ENCODE measurements around the gene MED9. TPM values are rescaled to one million over a fixed set of nuclear protein-coding genes. Genes with fewer than 3 reads are reported as not detected.
A peak's percentile ranks its signal among the peaks of the same experiment; 100 is the strongest.
"Not testable (repeated sequence)": the region's sequence is repeated elsewhere in the genome, so short reads cannot be mapped to it uniquely, and the experiment has no call there.

The MED9 gene, protein sequence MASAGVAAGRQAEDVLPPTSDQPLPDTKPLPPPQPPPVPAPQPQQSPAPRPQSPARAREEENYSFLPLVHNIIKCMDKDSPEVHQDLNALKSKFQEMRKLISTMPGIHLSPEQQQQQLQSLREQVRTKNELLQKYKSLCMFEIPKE
- 10.9 and 14.6 TPM in 2 replicates for total RNA-seq

DNA sequence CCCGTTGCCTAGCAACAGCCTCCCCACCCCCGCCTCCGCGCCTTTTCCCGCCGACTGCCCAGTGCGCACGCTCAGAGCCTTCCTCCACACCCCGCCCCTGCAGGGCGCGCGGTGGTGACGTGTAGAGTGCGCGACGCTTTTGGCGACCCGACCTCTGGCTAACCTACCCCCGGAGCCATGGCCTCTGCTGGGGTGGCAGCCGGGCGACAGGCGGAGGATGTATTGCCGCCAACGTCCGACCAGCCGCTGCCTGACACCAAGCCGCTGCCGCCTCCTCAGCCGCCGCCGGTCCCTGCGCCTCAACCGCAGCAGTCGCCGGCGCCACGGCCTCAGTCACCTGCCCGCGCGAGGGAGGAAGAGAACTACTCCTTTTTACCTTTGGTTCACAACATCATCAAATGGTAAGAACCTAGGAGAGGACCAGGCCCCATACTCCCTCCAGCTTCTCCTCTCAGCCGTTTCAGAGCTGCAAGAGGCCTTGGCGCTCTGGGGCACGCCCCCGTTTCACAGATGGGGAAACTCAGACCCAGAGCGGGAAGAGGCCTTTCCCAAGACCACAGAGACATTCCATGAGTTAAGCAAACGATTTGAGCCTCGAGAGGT is at the start of gene MED9:
TSS of gene MED9 (plus strand) at position 136 of the 603 bp plus-strand sequence. CDS start at position 178, 42 bp downstream.
- peak; percentile 57 for DNase-seq (ENCODE audit: low read depth, low spot score)

DNA sequence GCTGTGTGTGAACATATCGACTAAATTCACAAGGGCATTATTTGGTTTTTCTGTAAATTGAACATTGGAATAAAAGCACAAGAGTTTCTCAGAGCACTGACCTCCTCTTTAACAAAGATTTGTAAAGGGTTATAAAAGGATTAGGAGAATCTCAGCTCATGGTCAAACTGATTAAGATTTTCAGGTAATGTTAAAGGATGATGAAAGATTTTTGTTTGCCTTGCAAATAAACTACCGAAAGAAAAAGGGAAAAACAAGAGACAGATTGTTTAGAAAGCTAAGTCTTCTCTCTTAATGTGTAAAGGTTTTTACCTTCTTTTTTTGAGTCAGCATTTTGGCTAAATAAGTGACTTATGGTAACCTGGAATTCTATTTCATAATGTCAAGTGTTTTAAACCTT is 47.6 kb upstream of the MED9 start:
- no peak for DNase-seq (ENCODE audit: low read depth, low spot score)

DNA sequence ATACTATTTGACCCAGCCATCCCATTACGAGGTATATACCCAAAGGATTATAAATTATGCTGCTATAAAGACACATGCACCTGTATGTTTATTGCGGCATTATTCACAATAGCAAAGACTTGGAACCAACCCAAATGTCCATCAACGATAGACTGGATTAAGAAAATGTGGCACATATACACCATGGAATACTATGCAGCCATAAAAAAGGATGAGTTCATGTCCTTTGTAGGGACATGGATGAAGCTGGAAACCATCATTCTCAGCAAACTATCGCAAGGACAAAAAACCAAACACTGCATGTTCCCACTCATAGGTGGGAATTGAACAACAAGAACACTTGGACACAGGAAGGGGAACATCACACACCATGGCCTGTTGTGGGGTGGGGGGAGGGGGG is 45.9 kb upstream of the MED9 start:
- DNase-seq (ENCODE audit: low read depth, low spot score): not testable (repeated sequence)

DNA sequence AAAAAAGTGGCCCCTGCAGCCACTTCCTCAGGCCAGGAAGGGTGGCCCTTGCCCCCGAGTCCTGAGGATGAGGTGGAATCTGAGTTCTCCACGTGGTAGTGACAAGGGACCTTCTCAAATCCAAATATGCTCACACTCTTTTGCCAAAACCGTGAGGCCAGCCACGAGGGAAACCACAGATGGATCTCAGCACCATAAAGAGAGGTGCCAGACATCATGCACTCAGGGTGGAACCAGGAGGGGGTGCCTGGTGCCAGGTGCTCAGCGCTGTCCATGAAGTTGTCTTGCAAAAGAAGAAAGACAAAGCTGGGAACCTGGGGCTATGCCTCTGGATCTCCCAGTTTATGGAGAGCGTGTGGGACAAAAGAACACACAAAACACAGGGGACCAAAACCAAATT is 45.2 kb upstream of the MED9 start:
- DNase-seq (ENCODE audit: low read depth, low spot score): no peak

DNA sequence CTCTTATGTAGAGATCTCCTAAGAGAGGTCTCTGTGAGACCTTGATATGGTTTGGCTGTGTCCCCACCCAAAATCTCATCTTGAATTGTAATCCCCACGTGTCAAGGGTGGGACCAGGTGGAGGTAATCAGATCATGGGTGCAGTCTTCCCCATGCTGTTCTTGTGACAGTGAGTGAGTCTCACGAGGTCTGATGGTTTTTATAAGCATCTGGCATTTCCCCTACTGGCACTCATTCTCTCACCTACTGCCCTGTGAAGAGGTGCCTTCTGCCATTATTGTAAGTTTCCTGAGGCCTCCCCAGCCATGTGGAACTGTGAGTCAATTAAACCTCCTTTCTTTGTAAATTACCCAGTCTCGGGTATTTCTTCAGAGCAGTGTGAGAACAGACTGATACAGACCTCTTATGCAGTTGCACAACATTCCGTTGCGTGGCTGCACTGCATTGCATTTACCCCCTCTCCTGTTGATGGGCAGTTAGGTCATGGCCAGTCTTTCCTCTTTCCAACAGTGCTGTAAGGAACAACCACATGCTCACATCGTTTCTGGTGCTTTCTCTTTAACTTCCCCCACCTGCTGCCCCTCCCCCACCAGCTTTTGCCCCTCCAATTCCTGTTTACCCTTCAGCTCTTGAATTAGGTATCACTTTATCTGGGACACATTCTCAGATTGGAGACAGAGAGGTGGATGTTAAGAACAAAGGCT is 43.6 kb upstream of the MED9 start:
- no peak for DNase-seq (ENCODE audit: low read depth, low spot score)

DNA sequence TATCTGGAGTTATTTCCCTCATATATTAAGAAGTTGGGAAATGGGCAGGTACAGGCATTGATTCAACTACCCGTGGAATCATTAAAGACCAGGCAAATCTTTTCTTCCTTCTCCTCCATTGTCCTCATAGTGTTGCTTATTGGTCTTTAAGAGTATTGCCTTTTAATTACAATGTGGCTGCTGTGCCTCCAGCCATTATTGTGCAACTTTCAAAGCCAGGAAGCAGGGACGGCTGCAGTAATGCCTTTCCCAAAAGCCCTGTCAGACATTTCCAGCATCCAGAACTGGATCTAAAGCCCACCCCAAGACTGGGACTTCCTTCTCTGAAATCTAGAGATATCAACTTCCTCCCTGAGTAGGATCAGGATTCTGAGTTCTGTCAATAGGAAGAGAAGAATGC is 42.3 kb upstream of the MED9 start:
- no peak for DNase-seq (ENCODE audit: low read depth, low spot score)

DNA sequence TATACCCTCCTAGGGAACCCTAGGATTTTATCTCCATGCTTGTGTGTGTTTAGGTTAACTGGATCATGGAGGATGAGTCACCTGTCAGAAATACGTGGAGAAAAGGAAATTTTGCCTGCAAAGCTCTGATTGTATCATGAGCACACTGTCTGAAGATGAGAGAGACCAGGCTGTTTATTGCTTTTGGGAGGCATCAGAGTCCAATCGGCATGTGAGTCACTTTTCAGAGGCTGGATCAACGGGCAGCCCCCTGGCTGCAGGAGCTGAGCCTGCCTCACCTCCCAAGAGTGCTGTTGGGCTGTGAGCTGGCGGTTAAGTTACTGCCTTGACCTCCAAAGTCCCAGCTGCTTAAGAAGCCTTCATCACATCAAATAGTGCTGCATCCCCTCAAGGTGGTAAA is 41.5 kb upstream of the MED9 start:
- no peak for DNase-seq (ENCODE audit: low read depth, low spot score)

DNA sequence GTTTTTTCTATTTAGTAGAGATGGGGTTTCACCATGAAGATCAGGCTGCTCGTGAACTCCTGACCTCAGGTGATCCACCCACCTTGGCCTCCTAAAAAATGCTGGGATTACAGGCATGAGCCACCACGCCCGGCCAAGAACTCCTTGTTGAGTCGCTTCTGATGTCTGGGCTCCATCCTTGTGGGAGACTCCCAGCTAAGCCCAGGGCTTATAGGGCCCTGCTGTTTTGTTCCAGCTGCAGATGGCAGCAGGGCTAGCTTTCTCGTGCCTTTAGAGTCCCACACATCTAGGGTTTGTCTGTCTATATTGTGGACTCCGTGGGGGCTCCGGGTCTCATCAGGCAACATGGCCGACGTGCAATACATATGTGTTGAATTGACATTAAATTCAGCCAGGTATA is 39.3 kb upstream of the MED9 start:
- DNase-seq (ENCODE audit: low read depth, low spot score): no peak

DNA sequence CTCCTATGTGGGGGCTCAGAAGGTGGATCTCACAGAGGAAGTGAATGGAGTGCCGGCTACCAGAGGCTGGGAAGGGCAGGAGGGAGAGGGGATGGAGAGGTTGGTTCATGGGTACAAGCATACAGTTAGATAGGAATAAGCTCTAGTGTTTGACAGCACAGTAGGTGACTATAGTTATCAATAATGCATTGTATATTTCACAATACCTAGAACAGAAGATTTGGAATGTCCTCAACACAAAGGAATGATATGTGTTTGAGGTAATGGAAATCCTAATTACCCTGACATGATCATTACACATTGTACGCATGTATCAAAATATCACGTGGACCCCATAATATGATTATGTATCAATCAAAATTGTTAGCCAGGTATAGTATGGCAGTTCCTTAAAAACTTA is 38.9 kb upstream of the MED9 start:
- no peak for DNase-seq (ENCODE audit: low read depth, low spot score)

DNA sequence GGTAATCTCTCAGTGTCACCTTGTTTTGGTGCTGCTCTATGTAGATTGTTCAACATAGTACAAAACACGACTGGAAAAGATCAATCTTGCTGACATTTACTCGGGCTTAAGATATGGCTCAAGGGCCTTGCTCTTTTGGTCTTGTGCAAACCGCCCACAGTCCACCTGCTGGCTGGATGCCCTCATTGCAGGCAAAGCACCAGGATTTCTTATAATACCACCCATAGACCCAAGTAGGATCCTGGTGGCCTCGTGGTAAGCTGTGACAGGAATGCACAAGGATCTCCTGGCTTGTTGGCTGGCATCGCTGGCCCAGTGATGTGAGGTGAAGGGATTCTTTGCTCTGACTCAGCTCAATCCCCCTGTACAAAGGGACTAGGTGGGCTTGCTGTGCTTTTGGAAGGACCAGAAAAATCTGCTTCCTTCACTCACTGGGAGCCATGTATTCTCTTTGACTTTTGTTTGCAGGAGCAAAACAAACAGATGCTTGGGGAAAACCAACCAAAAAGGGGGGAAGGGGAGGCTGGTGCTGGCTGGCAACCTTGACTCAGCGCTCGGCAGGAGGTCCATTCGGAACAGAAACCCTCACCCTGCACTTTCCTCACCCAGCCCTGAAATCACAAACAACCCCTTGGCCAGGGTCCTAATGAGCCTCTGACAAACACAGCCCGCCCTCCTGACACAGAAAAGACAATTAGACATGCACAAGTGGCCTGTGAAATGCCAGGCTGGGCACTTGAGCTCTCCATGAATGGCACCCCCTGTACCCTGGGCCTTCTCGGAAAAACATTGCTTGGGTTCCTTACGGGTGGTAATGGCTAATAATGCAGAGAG is 36.6 kb upstream of the MED9 start:
- DNase-seq (ENCODE audit: low read depth, low spot score): no peak

DNA sequence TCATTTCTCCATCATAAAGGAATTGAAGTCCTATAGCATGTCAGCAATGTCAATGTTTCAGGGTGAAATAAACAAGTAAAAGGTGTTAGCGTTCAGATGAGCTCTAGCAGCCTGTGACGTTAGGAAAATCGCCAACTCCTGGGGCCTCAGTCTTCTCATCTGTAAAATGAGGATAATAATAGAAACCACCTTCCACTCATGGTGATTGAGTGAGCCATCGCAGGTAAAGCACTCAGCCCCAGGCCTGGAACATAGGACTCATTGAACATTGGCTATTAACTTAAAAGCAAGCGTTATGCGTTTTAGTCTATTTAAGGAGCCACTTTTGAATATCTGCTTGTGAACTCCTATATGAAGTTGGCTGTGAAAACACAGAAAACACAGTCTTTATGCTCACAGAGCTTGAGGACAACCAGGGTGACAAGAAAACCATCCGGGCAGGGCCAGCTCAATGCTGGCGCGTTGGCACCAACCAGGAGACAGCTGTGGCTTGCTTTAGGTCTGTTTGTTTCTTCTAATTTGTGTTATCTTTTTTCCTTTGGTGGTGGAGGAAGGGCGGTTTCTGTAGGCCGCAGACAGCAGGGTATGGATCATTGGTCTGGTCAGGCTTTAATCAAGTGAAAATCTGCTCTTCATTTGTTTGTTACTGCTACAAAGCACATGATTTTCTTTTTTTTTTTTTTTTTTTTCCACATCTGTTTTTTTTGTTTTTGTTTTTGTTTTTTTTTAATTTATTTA is 35.7 kb upstream of the MED9 start:
- DNase-seq (ENCODE audit: low read depth, low spot score): no peak

DNA sequence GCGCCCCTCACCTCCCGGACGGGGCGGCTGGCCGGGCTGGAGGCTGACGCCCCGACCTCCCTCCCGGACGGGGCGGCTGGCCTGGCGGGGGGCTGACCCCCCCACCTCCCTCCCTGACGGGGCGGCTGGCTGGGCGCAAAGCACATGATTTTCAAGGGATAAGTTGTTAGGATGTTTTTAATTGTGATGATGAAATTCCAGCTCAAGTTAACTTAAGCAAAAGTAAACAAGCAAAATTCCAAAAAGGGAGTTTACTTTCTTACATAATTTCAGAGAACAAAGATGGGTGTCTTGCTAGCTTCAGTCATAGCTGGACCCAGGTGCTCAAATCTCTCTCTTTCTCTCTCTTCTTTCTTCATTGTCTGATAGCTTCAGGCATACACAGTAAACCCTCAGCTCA is 33.6 kb upstream of the MED9 start:
- DNase-seq (ENCODE audit: low read depth, low spot score): no peak

DNA sequence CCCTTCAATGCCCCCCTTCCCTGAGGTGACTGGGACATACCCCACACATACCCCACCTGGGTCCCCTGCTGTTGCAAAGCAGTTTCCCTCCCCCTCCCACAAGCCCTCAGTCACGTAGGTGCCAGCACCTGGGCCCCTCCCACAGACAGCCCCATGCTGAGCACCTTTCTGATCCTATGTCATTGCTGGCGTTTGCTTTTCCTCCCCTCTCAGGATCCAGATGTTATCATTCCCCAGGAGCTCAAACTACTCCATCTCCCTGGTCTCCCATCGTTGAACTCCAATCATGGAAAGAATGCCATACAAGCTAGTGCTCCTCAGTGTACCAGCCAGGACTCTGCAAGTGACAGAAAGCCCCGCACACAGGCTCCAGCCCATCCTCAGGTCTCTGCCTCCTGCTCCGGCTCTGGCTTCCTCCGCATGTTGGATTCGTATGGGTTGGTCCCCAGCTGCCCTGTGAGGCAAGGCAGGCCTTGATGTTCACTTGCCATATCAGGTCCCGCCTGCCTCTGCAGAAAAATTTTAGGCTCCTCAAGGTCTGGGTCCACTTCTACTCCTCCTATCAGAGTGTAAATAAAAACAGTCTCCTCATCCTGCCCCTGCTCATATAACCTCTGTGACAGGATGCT is 31.4 kb upstream of the MED9 start:
- no peak for DNase-seq (ENCODE audit: low read depth, low spot score)

DNA sequence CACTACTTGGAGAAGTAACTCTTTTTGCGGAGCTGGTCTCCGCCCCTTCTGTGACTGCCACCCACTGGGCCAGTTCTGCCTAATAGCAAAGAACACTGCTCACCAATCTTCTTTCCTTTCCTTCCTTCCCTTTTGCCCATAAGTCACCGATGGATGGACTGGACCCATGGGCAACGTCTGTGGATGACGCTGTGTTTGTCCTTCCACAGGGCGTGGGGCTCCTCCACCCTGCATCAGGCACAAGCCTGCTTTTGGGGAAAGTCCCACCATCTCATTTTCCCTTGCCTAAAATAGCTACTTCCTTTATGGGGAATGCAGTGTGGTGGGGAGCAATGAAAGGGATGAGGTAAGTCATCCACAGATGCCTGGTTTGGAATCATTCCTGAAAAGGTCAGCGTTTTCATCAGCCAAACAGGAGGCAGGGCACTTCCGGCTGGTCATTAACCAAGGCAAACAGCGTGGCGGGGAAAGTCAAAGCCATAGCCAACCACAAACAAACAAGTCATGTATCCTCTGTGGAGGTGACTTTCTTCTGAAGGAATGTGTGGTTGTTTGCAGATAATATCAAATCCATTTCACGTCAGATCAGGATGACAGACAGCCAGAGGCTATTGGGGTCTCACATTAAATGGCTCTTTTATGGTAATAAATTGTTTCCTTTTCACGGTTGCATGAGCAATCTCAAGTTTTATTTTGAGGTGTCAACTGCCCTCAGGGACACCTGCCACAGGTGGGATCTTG is 30.7 kb upstream of the MED9 start:
- peak; percentile 87 for DNase-seq (ENCODE audit: low read depth, low spot score)

DNA sequence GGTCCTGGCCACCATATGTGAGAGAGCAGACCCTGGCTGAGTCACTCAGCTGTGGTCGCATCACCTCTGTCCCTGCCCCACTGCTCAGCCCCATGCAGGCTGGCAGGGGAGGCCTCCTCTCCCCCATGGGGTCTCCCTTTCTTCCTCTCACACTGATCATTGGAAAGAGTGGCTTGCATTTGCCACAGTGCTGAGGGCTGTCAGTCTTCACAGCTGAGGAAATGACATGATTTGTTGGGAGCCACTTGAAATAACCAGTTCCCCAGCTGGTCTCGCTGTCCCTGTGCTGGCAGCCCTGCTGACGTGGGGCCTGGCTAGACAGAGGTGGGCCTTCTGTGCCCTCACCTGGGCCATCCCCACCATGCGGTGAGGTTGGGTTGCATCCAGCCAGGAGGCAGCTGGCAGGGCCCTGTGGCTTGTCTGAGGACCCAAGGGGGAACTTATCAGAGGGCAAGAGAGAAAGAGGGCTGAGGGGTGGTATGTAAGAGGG is 30.1 kb upstream of the MED9 start:
- DNase-seq (ENCODE audit: low read depth, low spot score): no peak

DNA sequence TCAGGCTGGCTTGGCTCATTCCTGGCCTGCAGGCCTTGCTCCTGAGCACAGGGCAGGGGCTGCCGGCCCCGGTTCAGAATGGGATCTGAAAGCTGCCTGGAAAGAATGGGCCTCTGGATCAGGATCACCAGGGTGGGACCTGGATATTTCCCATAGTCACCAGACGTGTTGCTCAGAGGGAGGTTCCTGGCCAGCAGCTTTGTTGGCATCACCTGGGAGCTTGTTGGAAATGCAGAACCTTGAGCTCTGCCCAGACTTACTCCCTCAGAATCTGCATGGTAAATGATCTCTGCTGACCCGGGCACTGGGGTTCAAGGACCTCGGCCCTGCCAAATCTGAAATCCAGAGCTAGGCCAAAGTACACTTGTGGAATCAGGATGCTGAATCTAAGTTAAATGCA is 29.5 kb upstream of the MED9 start:
- no peak for DNase-seq (ENCODE audit: low read depth, low spot score)

DNA sequence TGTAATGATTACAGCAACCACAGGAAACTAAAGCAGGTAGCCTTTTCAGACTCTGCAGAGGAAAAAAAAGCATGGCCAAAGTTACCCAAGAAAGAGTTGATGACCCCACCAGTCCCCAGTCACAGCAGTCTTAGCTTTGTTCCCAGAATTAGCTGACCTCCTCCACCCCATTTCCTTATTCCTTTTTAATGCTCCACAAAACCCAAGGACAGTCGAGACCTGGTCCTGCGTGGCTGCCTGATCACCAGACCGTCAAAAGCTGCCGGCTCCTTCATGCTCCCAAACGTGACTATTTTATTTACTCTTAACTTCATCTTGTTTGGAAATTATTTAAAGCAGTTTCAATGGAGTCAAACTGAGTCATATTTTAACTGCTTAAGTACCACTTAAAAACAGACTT is 28.7 kb upstream of the MED9 start:
- DNase-seq (ENCODE audit: low read depth, low spot score): no peak

DNA sequence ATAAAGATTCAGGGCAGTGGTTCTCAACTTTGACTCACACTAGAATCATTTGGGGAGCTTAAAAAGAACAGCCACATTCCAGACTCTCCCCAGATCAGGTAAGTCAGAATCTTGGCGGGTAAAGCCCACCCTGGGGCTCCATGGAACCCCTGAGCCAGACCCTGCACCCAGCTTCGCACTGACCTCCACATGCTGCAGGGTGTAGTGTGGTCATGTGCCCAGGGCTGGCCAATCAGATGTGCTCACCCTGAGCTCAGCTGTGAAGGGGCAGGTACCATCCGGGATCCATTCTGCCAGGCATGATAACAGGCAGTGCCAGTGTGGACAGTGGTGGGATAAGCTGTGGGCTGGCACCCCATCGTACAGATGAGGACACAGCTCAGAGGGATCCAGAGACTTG is 28.1 kb upstream of the MED9 start:
- no peak for DNase-seq (ENCODE audit: low read depth, low spot score)

DNA sequence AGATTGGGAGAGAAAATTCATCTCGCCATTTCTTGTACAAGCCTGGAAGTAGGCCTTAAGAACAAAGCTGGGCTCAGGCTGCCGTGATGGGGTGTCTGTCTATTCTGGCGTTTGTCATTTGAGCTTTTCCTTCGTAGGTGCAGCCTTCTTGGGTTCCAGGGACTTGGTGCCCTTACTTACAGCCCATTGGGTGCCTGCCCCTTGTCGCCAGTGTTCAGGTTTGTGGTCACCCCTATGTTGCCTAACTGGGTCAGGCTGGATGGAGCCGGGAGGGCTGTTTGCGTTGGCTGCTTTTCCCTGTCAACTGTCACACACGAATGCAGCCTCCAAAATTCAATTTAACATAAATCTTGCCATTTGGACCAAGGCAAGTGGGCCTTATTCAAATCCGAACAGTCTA is 23.7 kb upstream of the MED9 start:
- no peak for DNase-seq (ENCODE audit: low read depth, low spot score)

DNA sequence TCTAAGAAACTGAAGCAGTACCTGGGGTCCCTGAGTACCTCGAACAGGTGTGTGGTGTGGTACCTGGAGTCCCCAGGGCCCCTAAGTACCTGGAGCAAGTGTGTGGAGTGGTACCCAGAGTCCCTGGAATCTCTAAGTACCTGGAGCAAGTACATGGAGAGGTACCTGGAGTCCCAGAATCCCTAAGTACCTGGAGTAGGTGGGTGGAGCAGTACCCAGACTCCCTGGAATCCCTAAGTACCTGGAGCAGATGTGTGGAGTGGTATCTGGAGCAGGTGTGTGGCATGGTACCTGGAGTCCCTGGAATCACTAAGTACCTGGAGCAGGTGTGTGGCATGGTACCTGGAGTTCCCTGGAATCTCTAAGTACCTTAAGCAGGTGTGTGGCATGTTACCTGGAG is 22.5 kb upstream of the MED9 start:
- no peak for DNase-seq (ENCODE audit: low read depth, low spot score)
